GM18511 (cell line): ENCODE data around the gene KDSR.
"Not testable (repeated sequence)": the region's sequence is repeated elsewhere in the genome, so short reads cannot be mapped to it uniquely, and the experiment has no call there.

Experiments
- ATAC-seq: cut with Tn5 transposase; IDR thresholded peaks from one replicate; pipeline ENCODE4 v1.9.1; 2021; ENCODE audit warnings: mild to moderate bottlenecking, moderate library complexity; ENCODE audit not compliant: unreplicated experiment

Gene KDSR

DNA sequence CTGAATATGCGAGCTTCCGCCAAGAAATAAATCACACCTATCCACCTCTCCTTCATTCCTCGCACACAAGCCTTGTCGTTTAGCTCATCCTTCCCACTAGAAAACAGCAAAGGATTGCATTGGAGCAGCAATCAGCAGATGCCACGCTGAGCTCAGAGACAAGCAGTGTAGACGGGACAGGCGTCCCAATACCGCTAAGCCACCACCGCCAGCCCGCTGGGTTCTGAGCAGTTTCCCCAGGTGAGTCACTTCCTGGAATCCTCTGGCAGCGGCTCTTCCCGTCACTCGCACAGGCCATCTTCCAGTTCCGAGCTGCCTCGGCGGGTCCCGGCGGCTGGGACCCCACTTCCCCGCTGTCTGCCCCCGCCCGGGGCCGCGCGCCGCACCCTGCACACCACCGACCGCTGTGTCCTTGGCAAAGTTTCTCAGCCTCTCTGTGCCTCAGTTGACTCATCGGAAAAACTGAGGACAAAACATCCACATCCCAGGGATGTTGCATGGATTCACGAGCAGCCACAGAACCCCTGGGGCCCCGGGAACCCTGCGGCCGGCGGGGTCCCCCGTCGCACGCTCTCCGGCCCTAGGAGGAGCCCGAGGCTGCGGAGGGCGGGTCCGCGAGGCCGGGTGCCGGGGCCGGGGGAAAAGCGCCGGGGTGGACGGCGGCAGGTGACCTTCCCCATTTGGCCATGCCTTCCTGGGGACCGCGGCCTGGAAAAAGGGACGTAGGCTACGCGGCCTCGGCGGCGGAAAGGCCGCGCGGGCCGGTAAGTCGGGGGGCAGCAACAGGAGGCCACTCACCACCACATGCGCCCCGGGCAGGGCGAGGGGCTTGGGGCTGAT, 573 bp downstream of the KDSR start:
- ATAC-seq, result peak; percentile 39

DNA sequence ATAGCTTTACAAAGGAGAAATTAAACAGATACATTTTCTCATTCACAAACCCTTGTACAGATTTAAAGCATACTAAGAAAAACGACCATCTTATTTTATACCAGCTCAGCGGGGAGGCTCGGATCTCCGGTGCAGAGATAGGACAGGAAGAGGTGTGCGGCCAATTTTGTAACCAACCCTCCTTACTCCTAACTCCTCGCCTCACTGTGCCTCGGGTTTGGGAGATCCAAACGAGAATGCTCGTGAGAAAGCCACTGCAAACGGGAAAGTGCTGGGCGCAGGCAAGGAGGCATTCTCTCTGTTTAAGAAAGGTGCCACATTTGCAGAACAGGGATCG, 1.2 kb downstream of the KDSR start:
- ATAC-seq, result no peak

DNA sequence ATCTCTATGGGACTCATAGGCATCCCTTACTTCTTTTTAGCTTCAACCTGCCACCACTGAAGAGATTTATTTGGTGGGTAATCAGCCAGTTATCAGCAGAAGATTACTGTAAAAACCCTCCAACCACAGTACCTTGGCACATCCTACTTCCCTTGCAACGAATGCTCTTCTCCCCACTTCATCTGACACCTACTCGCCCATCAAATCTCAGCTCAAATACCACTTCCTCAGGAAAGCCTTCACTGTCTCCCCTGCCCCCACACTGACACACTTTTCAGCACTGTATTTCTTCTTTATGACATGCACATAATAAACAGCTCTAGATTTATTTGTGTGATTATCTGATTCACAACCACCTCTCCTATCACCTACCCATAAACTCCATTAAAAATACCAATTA, 3.1 kb downstream of the KDSR start:
- ATAC-seq, result no peak

GRCh38 chr18:63363420-63363819, 3.6 kb downstream of the KDSR start:
- ATAC-seq, result not testable (repeated sequence)

DNA sequence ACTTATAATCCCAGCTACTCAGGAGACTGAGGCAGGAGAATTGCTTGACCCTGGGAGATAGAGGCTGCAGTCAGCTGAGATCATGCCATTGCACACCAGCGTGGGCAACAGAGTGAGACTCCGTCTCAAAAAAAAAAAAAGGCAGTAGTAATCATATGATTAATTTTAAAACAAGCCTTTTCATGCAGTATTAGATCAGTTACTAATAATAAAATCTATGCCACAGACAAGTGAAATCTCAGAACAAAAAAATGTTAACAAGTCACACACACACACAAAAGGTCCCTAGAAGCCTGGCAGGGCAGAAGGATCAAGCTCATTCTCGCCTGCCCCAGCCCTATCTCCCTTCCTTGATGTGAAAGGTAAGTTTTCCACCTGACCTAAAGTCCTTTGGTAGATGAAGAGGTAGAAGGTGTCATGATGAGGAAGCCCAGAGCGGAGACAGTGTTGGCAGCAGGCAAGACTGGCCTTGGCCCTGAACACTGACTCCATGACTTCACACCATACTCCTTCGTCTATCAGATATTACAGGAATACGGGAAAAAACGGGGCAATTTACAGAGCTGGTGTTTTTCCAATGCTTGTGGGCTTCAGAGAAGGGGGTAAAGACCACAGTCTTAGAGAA, 10.6 kb downstream of the KDSR start:
- ATAC-seq, result no peak

- no peak for ATAC-seq
These were observed 16.8 kb downstream of the KDSR start for GRCh38 chr18:63350230-63350629.

DNA sequence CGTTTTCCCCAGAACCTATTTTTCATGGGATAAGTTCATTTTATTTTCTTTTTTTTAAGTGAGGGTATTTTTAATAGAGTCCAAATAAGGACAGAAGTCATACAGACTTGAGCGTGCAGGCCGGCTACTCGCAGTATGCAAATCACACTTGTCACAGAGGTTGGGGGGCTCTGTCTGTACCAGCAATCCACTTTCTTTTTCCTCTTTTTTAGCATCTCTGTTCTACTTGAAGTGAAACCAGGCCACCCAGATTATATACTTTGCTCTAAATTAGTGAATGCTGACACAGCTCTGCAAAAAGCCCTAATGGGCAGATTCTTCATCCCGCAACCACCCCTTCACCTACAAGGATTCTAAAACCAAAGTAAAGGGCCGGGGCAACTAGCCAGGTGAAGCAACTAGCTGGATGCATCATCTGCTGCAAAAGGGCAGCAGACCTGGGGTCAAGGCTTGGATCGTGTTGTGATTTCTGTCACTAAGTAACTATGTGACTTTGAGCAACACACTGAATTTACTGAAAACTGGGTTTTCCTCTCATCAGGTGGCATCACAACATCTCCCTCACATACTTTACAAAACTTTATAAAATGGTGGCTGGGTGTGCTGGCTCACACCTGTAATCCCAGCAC, 18.4 kb downstream of the KDSR start:
- peak; percentile 84 for ATAC-seq

- no peak for ATAC-seq
These were observed 20.4 kb downstream of the KDSR start for GRCh38 chr18:63346480-63347183.

DNA sequence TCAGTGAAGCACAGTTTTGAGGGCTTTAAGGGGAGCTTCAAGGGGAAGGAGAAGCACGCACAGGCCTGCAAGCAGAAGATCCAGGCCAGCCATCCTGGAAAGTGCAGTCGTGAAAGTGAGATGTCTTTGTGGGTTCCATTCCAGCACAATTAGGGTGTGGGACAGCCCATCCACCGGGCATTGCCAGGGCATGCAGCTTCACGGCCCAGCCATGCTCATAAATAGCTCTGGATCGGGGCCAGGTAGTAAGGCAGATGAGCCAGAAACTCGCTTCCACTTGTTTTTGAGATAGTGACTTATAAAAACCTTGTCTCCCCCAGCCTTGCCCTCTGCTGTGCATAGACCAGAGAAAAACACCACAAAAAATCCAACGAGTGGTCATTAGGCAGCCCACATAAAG, 21.0 kb downstream of the KDSR start:
- ATAC-seq, result no peak

GRCh38 chr18:63344918-63345317, 22.1 kb downstream of the KDSR start:
- no peak for ATAC-seq

DNA sequence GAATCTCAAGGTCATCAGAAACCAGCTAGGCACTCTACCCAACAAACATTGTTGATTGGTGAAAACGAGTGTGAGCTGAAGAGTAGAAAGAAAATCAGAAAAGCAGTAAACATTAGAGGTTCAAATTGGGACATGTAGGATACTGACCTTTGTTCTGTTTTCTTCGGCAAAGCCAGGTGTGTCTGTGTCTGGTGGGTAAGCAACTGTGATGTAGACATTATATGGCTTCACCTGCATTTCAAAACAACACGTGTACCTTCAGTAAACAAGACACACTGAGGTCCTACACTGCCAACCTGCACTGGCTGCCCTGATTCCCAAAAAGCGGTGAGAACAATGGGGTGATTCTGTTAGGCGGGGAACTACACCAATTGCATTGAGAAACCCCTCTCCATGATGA, 22.7 kb downstream of the KDSR start:
- ATAC-seq, result no peak

- no peak for ATAC-seq
These were observed 24.8 kb downstream of the KDSR start for GRCh38 chr18:63342206-63342605.

GRCh38 chr18:63339920-63340484, 27.0 kb downstream of the KDSR start:
- ATAC-seq, result no peak

DNA sequence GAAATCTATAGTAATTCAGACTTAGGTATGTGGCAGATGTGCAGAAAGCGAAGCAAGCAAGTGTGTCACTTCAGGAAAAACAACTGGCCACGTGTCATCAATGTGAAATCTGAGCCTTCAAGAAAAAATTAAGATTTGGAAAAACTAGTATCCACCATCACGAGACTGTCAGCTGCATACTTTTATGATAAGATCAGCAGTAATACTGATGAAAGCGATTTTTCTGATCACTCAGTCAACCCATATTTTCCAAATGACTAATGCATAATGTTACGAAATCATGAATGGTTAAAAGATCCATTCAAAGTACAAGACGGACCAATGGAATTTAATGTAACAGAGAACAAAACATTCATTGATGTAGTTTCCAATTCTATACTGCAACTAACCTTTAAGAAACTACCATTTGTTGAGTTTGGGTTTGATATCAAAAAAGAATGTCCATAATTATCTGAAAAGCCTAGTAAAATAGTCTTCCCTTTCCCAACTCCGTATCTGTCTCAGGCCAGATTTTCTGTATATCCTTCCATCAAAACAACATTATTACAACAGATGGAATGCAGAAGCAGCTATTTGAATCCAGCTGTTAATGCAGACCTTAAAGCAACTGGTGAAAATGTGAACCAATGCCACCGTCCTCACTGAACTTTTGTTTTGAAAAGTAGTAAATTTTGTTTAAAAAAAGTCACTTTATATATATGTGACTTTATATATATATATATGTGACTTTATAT, 30.5 kb downstream of the KDSR start:
- ATAC-seq, result no peak

DNA sequence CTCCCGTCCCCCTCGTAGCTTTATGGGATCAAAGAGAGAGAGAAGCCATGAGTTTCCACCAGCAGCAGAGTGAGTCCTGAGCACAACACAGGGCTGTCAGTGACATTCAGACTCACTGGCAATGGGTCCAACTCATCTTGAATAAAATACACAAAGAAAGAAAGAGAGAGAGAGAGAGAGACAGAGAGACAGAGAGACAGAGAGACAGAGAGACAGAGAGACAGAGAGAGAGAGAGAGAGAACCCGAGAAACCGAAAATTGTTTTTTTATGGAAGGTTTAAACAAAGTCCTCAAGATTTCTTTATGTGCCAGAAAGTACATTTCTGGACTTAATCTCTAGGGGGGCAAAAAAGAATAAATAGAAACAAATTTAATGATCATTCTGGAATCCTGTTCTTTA, 35.9 kb downstream of the KDSR start:
- ATAC-seq, result no peak

- no peak for ATAC-seq
These were observed 37.4 kb downstream of the KDSR start for GRCh38 chr18:63329431-63330145.

- ATAC-seq, result no peak
These were observed 41.0 kb downstream of the KDSR start for GRCh38 chr18:63326011-63326410.

- no peak for ATAC-seq
These were observed 41.8 kb downstream of the KDSR start for GRCh38 chr18:63325086-63325686.

DNA sequence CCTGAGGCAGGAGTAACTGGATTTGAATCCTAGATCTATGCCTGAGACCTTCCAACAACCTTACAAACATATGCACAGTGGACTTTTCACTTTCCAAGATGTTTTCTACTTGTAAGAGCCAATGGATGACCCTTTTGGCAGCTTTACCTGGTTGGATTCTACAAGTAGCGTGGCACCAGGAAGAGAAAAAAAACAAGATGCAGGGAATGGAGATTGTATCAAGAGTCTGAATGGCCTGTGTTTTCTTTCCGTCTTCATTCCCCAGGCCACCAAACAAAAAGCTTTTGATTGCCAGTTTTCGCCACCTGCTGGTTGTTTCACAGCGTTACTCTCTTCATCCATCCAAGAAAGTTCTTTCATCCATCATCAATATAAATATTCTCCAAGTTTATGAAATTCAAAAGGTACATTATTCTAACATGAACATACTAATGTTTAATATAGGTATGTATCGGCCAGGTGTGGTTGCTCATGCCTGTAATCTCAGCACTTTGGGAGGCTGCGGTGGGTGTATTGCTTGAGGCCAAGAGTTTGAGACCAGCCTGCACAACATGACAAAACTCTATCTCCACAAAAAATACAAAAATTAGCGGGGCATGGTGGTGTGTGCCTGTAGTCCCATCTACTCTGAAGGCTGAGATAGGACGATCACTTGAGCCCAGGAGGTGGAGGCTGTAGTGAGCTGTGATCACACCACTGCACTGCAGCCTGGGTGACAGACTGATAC, 43.9 kb downstream of the KDSR start:
- ATAC-seq, result peak; percentile 17
